Stimulated activated naive CD8-positive, alpha-beta T cell treated with anti-CD3 and anti-CD28 coated beads, Interleukin-15, amount 100 ng/mL, for 72 hours (primary cell): ENCODE data around the gene MRPL2.
"Not testable (repeated sequence)": the region's sequence is repeated elsewhere in the genome, so short reads cannot be mapped to it uniquely, and the experiment has no call there.

Experiments used
- ATAC-seq: fragments of 150-1000 bp; cut with Tn5 transposase; 2 replicates; pipeline ENCODE4 v1.10.0; 2021; ENCODE audit warnings: mild to moderate bottlenecking, moderate library complexity
- DNase-seq, 2 donors: peaks; one replicate each; pipeline ENCODE4 v3.0.0; 2021 to 2022
- H3K27ac Mint-ChIP-seq, 2 donors: one replicate each; pipeline ENCODE4 v1.8.0; 2022; ENCODE audit warnings: mild to moderate bottlenecking in 2 of 2, mixed read lengths in 2 of 2, moderate library complexity in 2 of 2
- H3K27me3 Mint-ChIP-seq: one replicate; pipeline ENCODE4 v1.8.0; 2022; ENCODE audit warnings: mixed read lengths
- H3K4me1 Mint-ChIP-seq: one replicate; pipeline ENCODE4 v1.8.0; 2022; ENCODE audit warnings: mild to moderate bottlenecking, mixed read lengths
- H3K4me3 Mint-ChIP-seq, 2 donors: one replicate each; pipeline ENCODE4 v1.8.0; 2022; ENCODE audit warnings: mild to moderate bottlenecking in 2 of 2, mixed read lengths in 2 of 2, moderate library complexity in 1 of 2
- H3K9me3 Mint-ChIP-seq, 2 donors: one replicate each; pipeline ENCODE4 v1.8.0; 2022; ENCODE audit warnings: mixed read lengths in 2 of 2

The MRPL2 gene

DNA sequence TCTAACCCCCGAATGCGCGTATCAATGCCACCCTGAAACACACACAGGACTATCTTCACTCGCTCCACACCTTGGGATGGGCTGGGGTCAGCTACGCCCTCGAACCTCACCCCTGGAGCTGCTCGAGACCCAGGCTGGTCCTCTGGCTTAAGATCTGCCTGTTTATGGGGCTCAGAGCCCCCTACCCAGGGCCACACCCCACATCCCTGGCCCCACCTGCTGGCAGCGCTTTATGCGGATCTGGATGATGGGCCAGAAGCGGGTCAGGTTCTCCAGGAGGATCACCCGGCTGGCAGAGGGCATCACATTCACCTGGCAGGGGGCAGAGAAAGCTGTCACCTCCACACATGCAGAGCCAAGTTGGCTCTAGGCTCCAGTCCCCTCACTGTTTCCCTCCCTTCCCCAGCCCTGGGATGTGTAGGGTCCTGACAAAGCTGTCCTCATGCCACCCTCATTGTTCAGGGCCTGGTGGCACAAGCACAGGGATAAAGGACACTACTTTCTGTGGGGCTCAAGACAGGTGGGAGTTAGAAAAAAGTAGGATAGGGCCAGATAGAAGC is 13.8 kb downstream of the MRPL2 start:
- Mint-ChIP-seq H3K4me3 (no peak overlapping the region), H3K4me1 (peaks cover 8% of the 10 kb centered on the region), H3K27ac (no peak overlapping the region), H3K9me3 (no peaks in the 10 kb centered on the region), H3K27me3 (no peaks in the 10 kb centered on the region)
- ATAC-seq (no peak), DNase-seq (no peak)

DNA sequence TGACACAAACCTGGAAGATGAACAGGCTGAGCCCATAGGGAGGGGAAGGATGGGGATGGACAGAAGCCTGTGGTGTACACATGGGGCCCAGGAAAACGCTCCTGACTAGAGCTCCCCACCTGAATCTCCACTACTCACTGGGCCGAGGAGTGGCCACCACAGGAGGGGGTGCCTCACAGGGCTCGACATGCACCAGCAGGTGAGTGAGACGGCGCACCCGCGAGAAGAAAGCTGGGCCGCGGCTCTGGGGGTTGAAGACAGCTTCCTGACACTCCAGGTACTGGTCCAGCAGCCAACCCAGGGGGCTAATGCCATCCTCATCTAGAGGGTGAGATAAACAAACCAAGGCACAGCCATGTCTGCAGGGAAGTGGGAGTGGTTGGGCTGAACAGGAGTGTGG is 15.9 kb downstream of the MRPL2 start:
- ATAC-seq, result no peak
- Mint-ChIP-seq H3K4me3 (no peak overlapping the region), H3K27ac (no peak overlapping the region), H3K27me3 (no peaks in the 10 kb centered on the region), H3K9me3 (no peaks in the 10 kb centered on the region), H3K4me1 (no peaks in the 10 kb centered on the region)
- no peak for DNase-seq

DNA sequence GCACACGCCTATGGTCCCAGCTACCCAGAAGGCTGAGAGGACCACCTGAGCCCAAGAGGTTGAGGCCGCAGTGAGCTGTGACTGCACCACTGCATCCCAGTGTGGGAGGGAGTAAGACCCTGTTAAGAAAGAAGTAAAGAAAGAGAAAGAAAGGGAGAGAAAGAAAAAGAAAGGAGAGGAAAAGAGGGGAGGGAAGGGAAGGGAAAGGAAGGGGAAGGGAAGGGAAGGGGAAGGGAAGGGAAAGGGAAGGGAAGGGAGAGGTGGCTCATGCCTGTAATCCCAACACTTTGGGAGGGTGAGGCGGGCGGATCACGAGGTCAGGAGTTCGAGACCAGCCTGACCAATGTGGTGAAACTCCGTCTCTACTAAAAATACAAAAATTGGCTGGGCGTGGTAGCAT is 17.8 kb downstream of the MRPL2 start:
- H3K9me3 Mint-ChIP-seq, DNase-seq, ATAC-seq, H3K27ac Mint-ChIP-seq, H3K4me3 Mint-ChIP-seq, H3K27me3 Mint-ChIP-seq, H3K4me1 Mint-ChIP-seq: not testable (repeated sequence)

GRCh38 chr6:43040542-43041257 is 18.5 kb downstream of the MRPL2 start:
- ATAC-seq, result no peak
- H3K4me1 Mint-ChIP-seq, result no peaks in the 10 kb centered on the region
- peak overlapping the region; percentile 7 to 48 for H3K27ac Mint-ChIP-seq
- H3K9me3 Mint-ChIP-seq, result no peaks in the 10 kb centered on the region
- DNase-seq, result no peak
- no peak overlapping the region for H3K4me3 Mint-ChIP-seq
- no peaks in the 10 kb centered on the region for H3K27me3 Mint-ChIP-seq

DNA sequence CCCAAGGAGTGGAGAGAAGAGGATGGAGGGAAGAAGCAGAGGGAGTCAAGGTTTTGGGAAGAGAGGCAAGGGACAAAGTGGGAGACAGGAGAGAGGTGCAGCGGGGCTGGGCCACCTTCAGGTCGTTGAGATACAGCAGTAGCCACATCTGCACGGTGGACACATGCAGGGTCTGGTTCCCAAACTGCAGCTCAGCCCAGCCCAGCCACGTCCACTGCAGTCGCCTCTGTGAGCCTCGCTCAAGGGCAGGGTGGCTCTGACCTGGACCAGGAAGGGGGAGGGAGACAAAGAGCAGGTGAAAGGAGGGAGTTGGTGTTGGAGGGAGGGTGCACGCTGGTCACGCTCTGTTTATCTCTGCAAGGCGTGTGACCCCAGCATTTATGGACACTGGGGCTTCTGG is 20.5 kb downstream of the MRPL2 start:
- DNase-seq (no peak), ATAC-seq (no peak)
- Mint-ChIP-seq H3K27me3 (no peaks in the 10 kb centered on the region), H3K4me3 (no peak overlapping the region), H3K4me1 (no peaks in the 10 kb centered on the region), H3K27ac (peak overlapping the region in 1 of 2 donors; percentile 22), H3K9me3 (no peaks in the 10 kb centered on the region)

- ATAC-seq, result peak; percentile 36
- no peaks in the 10 kb centered on the region for H3K27me3 Mint-ChIP-seq
- no peak overlapping the region for H3K27ac Mint-ChIP-seq
- no peaks in the 10 kb centered on the region for H3K9me3 Mint-ChIP-seq
- DNase-seq, result no peak
- H3K4me3 Mint-ChIP-seq, result no peak overlapping the region
- H3K4me1 Mint-ChIP-seq, result no peaks in the 10 kb centered on the region
Measured at GRCh38 chr6:43037706-43038105, 21.5 kb downstream of the MRPL2 start.

GRCh38 chr6:43037197-43037596 is 22.0 kb downstream of the MRPL2 start:
- ATAC-seq (no peak), DNase-seq (no peak)
- Mint-ChIP-seq H3K27me3 (no peaks in the 10 kb centered on the region), H3K4me1 (no peaks in the 10 kb centered on the region), H3K9me3 (no peaks in the 10 kb centered on the region), H3K27ac (no peak overlapping the region), H3K4me3 (no peak overlapping the region)

- Mint-ChIP-seq H3K4me3 (no peak overlapping the region), H3K9me3 (no peaks in the 10 kb centered on the region), H3K4me1 (no peaks in the 10 kb centered on the region), H3K27ac (no peak overlapping the region), H3K27me3 (no peaks in the 10 kb centered on the region)
- DNase-seq (no peak), ATAC-seq (no peak)
Measured at GRCh38 chr6:43036712-43037111, 22.5 kb downstream of the MRPL2 start.

GRCh38 chr6:43035495-43036194 is 23.6 kb downstream of the MRPL2 start:
- Mint-ChIP-seq H3K4me1 (no peaks in the 10 kb centered on the region), H3K4me3 (no peak overlapping the region), H3K9me3 (no peaks in the 10 kb centered on the region), H3K27me3 (no peaks in the 10 kb centered on the region), H3K27ac (no peak overlapping the region)
- no peak for DNase-seq
- ATAC-seq, result no peak

- Mint-ChIP-seq H3K4me1 (no peaks in the 10 kb centered on the region), H3K9me3 (no peaks in the 10 kb centered on the region), H3K27ac (no peak overlapping the region), H3K4me3 (no peak overlapping the region), H3K27me3 (no peaks in the 10 kb centered on the region)
- DNase-seq, result no peak
- ATAC-seq, result no peak
Measured at GRCh38 chr6:43034190-43034525, 25.1 kb downstream of the MRPL2 start.

DNA sequence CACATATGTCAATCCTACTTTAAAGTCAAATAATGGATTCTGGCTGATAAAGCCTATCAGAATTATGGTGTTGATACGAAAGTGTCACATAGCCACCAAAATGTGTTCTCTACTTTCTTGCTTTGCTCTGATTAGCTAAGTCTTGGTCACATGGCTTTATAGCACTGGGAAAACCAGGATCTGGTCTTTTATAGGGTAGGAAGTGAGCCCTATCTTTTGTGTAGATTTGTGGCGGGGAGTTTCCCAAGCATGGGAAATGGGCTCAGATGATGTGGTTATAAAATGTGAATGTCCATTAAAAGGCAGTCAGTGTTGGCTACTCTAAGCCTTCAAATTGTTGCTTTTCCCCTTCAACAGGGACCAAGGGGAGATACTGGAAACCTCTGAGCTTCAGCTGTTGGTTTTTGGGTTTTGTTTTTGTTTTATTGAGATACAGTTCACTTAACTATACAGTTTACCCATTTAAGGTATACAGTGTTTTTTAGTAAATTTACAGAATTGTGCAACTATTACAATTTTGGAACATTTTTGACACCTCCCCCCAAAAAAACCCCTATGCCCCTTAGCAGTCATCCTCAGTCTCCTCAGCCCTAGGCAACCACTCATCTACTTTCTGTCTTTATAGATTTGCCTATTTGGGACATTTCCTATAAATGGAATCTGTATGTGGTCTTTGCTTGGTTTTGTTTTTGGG is 25.6 kb downstream of the MRPL2 start:
- DNase-seq (no peak), ATAC-seq (no peak)
- peak overlapping the region in 1 of 2 donors; percentile 3 for H3K27ac Mint-ChIP-seq

GRCh38 chr6:43032326-43032725 is 26.9 kb downstream of the MRPL2 start:
- no peak overlapping the region for H3K4me3 Mint-ChIP-seq
- no peak for ATAC-seq
- H3K9me3 Mint-ChIP-seq, result no peaks in the 10 kb centered on the region
- no peak for DNase-seq
- no peaks in the 10 kb centered on the region for H3K27me3 Mint-ChIP-seq
- peak overlapping the region in 1 of 2 donors; percentile 52 for H3K27ac Mint-ChIP-seq
- H3K4me1 Mint-ChIP-seq, result no peaks in the 10 kb centered on the region

More for the DNA sequence above, 25.6 kb downstream of the MRPL2 start:
- H3K4me3 Mint-ChIP-seq, result no peak overlapping the region
- no peaks in the 10 kb centered on the region for H3K27me3 Mint-ChIP-seq
- H3K9me3 Mint-ChIP-seq, result no peaks in the 10 kb centered on the region
- no peaks in the 10 kb centered on the region for H3K4me1 Mint-ChIP-seq

DNA sequence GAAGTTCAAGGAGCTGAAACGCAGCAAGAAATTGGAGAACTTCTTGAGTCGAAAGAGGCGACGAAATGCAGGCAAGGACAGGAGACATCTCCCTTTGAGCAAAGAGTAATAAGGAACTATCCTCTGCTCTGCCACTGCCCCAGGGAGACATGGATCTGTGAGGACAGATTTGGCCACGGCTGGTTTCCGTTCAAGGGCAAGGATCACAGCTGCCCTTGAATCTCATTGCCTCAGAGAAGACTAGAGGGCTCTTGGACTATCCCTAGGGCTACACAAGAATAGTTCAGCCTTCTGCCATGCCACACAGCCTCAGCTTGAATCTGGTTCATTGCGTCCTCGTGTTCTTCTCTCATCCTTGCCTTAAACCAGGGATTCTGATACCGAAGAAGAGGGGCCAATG is 30.1 kb downstream of the MRPL2 start:
- no peak for DNase-seq
- Mint-ChIP-seq H3K4me3 (no peak overlapping the region), H3K27ac (no peak overlapping the region), H3K4me1 (peaks cover 6% of the 10 kb centered on the region), H3K27me3 (no peaks in the 10 kb centered on the region), H3K9me3 (no peaks in the 10 kb centered on the region)
- ATAC-seq, result no peak

GRCh38 chr6:43026365-43026764 is 32.9 kb downstream of the MRPL2 start:
- DNase-seq (no peak), ATAC-seq (no peak)
- Mint-ChIP-seq H3K27ac (no peak overlapping the region), H3K27me3 (no peaks in the 10 kb centered on the region), H3K4me1 (peaks cover 21% of the 10 kb centered on the region), H3K4me3 (no peak overlapping the region), H3K9me3 (no peaks in the 10 kb centered on the region)

GRCh38 chr6:43024436-43024835 is 34.8 kb downstream of the MRPL2 start:
- Mint-ChIP-seq H3K27ac (peak overlapping the region; percentile 4 to 80), H3K4me3 (peak overlapping the region in 1 of 2 donors; percentile 34), H3K9me3 (no peaks in the 10 kb centered on the region), H3K27me3 (no peaks in the 10 kb centered on the region), H3K4me1 (peaks cover 34% of the 10 kb centered on the region)
- DNase-seq (no peak), ATAC-seq (no peak)
